Osteocyte (in vitro differentiated cells): ENCODE results near the gene SALL4. TPM values are rescaled to one million over a fixed set of nuclear protein-coding genes. Genes with fewer than 3 reads are reported as not detected.
"Not testable (repeated sequence)": the region's sequence is repeated elsewhere in the genome, so short reads cannot be mapped to it uniquely, and the experiment has no call there.

Experiments used
- DNase-seq: peaks from one replicate; pipeline ENCODE4 v3.0.0; 2021; ENCODE audit warnings: mixed read lengths; ENCODE audit not compliant: unreplicated experiment; ENCODE audit errors: extremely low spot score
- H3K27ac Mint-ChIP-seq: one replicate; pipeline ENCODE4 v1.8.0; 2021; ENCODE audit warnings: mild to moderate bottlenecking, mixed read lengths; ENCODE audit not compliant: unreplicated experiment
- H3K27me3 Mint-ChIP-seq: one replicate; pipeline ENCODE4 v1.8.0; 2021; ENCODE audit warnings: mixed read lengths; ENCODE audit not compliant: unreplicated experiment
- H3K36me3 Mint-ChIP-seq: one replicate; pipeline ENCODE4 v1.8.0; 2021; ENCODE audit warnings: mixed read lengths; ENCODE audit not compliant: unreplicated experiment
- H3K4me1 Mint-ChIP-seq: one replicate; pipeline ENCODE4 v1.8.0; 2021; ENCODE audit warnings: mixed read lengths; ENCODE audit not compliant: unreplicated experiment
- H3K4me3 Mint-ChIP-seq: one replicate; pipeline ENCODE4 v1.8.0; 2021; ENCODE audit warnings: mild to moderate bottlenecking, moderate library complexity, mixed read lengths; ENCODE audit not compliant: unreplicated experiment
- H3K9me3 Mint-ChIP-seq: one replicate; pipeline ENCODE4 v1.8.0; 2021; ENCODE audit warnings: mixed read lengths; ENCODE audit not compliant: unreplicated experiment
- CTCF ChIP-seq: fragments of 200-600 bp; sonication (generic); IDR thresholded peaks from 2 replicates; pipeline ENCODE4 v1.5.0; 2021; ENCODE audit warnings: antibody characterized with exemption, mild to moderate bottlenecking, moderate library complexity
- total RNA-seq: library from RNA; stranded (reverse); gene quantifications from 2 replicates; pipeline ENCODE4 v1.2.1, GENCODE V29; 2021

Gene SALL4
- total RNA-seq, 1 donor from 2014 or later: 2.6 TPM

GRCh38 chr20:51766994-51767866 is 35.1 kb downstream of the SALL4 start:
- H3K36me3 Mint-ChIP-seq: no peaks in the 10 kb centered on the region
- H3K4me1 Mint-ChIP-seq: peaks cover 8% of the 10 kb centered on the region
- no peaks in the 10 kb centered on the region for H3K27me3 Mint-ChIP-seq
- no peaks in the 10 kb centered on the region for H3K9me3 Mint-ChIP-seq
- peak overlapping the region; percentile 88 for H3K4me3 Mint-ChIP-seq
- peak overlapping the region; percentile 50 for H3K27ac Mint-ChIP-seq
- peak; percentile 54 for TF ChIP-seq CTCF
- no peak for DNase-seq

- H3K9me3 Mint-ChIP-seq: not testable (repeated sequence)
- peak overlapping the region; percentile 14 for H3K4me3 Mint-ChIP-seq
Observed at GRCh38 chr20:51765381-51765780, 36.9 kb downstream of the SALL4 start.

GRCh38 chr20:51763965-51764602 is 38.2 kb downstream of the SALL4 start:
- Mint-ChIP-seq H3K4me3 (no peak overlapping the region), H3K27me3 (no peaks in the 10 kb centered on the region), H3K27ac (no peak overlapping the region), H3K4me1 (peaks cover 16% of the 10 kb centered on the region), H3K9me3 (no peaks in the 10 kb centered on the region), H3K36me3 (peaks cover 5% of the 10 kb centered on the region)
- TF ChIP-seq CTCF: no peak
- DNase-seq: no peak

More at GRCh38 chr20:51765381-51765780, 36.9 kb downstream of the SALL4 start:
- H3K27me3 Mint-ChIP-seq, H3K36me3 Mint-ChIP-seq, H3K27ac Mint-ChIP-seq, DNase-seq: not testable (repeated sequence)
- peaks cover 15% of the 10 kb centered on the region for H3K4me1 Mint-ChIP-seq

- H3K36me3 Mint-ChIP-seq: peaks cover 5% of the 10 kb centered on the region
- H3K27ac Mint-ChIP-seq: peak overlapping the region; percentile 46
- H3K27me3 Mint-ChIP-seq: no peaks in the 10 kb centered on the region
- no peak overlapping the region for H3K4me3 Mint-ChIP-seq
- H3K9me3 Mint-ChIP-seq: no peaks in the 10 kb centered on the region
- H3K4me1 Mint-ChIP-seq: peaks cover 13% of the 10 kb centered on the region
- no peak for TF ChIP-seq CTCF
- no peak for DNase-seq
Observed at GRCh38 chr20:51760905-51761546, 41.3 kb downstream of the SALL4 start.

GRCh38 chr20:51759769-51760510 is 42.4 kb downstream of the SALL4 start:
- Mint-ChIP-seq H3K4me1 (peaks cover 13% of the 10 kb centered on the region), H3K27ac (no peak overlapping the region), H3K4me3 (no peak overlapping the region), H3K9me3 (no peaks in the 10 kb centered on the region), H3K27me3 (no peaks in the 10 kb centered on the region), H3K36me3 (peaks cover 5% of the 10 kb centered on the region)
- DNase-seq: no peak
- no peak for TF ChIP-seq CTCF
